ENCODE measurements around the gene BCLAF3.

DNA sequence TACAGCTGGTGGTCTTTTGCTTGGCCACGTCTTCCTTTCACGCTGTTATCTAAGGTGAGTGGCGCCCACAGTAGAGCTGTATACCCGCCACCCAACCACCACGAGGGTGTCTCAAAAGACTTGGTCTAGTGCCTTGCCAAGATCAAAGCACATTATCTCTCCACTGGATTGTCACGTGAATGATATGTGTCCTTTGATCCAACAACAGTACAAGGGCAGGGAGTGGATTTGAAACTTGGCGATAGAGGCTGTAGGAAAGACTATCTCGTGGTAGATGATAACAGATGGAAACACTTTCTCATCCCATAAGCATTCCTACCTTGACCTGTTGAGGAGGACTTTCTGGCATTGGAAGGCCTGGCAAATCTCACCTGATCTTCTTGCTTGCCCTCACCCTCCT is 37.7 kb upstream of the BCLAF3 start:
- TF ChIP-seq CEBPB (IDR thresholded peaks at IDR 0.05), result no peak
- TF ChIP-seq EP300 (IDR thresholded peaks at IDR 0.05; ENCODE audit: borderline replicate concordance), result no peak
- TF ChIP-seq, protein P1, sequence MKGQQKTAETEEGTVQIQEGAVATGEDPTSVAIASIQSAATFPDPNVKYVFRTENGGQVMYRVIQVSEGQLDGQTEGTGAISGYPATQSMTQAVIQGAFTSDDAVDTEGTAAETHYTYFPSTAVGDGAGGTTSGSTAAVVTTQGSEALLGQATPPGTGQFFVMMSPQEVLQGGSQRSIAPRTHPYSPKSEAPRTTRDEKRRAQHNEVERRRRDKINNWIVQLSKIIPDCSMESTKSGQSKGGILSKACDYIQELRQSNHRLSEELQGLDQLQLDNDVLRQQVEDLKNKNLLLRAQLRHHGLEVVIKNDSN (IDR thresholded peaks at IDR 0.05), result no peak
- TF ChIP-seq, protein P2, sequence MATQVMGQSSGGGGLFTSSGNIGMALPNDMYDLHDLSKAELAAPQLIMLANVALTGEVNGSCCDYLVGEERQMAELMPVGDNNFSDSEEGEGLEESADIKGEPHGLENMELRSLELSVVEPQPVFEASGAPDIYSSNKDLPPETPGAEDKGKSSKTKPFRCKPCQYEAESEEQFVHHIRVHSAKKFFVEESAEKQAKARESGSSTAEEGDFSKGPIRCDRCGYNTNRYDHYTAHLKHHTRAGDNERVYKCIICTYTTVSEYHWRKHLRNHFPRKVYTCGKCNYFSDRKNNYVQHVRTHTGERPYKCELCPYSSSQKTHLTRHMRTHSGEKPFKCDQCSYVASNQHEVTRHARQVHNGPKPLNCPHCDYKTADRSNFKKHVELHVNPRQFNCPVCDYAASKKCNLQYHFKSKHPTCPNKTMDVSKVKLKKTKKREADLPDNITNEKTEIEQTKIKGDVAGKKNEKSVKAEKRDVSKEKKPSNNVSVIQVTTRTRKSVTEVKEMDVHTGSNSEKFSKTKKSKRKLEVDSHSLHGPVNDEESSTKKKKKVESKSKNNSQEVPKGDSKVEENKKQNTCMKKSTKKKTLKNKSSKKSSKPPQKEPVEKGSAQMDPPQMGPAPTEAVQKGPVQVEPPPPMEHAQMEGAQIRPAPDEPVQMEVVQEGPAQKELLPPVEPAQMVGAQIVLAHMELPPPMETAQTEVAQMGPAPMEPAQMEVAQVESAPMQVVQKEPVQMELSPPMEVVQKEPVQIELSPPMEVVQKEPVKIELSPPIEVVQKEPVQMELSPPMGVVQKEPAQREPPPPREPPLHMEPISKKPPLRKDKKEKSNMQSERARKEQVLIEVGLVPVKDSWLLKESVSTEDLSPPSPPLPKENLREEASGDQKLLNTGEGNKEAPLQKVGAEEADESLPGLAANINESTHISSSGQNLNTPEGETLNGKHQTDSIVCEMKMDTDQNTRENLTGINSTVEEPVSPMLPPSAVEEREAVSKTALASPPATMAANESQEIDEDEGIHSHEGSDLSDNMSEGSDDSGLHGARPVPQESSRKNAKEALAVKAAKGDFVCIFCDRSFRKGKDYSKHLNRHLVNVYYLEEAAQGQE (IDR thresholded peaks at IDR 0.05; ENCODE audit: low read depth), result no peak
- no peak for TF ChIP-seq NFIC (IDR thresholded peaks at IDR 0.05)
- TF ChIP-seq RAD21 (IDR thresholded peaks at IDR 0.05; ENCODE audit: low read depth), result no peak
- TF ChIP-seq TAF1 (IDR thresholded peaks at IDR 0.05; ENCODE audit: low read depth), result no peak
- no peak for TF ChIP-seq CREB1 (IDR thresholded peaks at IDR 0.05; ENCODE audit: low read depth)
